GM13976 (cell line): ENCODE data around the gene RHO.

Experiments used
- DNase-seq: peaks from one replicate; pipeline ENCODE4 v3.0.0; 2012; ENCODE audit warnings: low spot score
- in situ Hi-C: fragments of 300-500 bp; cut with MboI; formaldehyde crosslinking; loops from one replicate; pipeline ENCODE4 v1.12.0; 2022; ENCODE audit warnings: low sequenced_read_pairs, mixed read lengths, inconsistent platforms; ENCODE audit not compliant: unreplicated experiment
- TF ChIP-seq, protein P1 (sequence below): IDR thresholded peaks from 2 replicates; pipeline ENCODE4 v1.5.1; 2012; ENCODE audit warnings: borderline replicate concordance, mild to moderate bottlenecking; ENCODE audit not compliant: insufficient read depth; ENCODE audit errors: extremely low read depth, missing control alignments, control extremely low read depth

RHO gene

DNA sequence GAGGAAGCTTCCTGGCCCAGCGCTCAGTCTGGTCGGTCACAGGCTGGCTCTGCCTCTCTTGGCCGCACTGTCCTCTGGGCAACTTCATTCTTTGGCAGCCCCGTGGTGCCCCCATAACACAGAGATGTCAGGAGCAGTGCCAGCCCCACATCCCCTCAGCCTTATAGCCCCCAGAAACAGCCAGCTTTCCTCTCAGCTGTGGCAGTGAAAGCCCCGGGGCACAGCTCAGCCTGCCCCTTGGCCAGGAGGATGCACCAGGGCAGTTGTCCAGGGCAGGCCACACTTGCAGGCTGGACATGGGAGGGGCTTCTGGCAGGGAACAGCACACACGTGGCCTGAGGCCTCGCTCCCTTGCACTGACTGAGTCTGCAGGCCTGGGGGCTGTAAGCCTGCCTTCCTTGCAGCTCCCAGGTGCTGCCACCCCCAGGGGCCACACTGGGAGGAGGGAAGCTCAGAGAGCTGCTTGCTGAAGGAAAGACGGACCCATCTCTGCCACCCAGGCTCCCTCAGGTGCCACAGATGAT lies 10.3 kb upstream of the RHO start:
- TF ChIP-seq, protein P1, sequence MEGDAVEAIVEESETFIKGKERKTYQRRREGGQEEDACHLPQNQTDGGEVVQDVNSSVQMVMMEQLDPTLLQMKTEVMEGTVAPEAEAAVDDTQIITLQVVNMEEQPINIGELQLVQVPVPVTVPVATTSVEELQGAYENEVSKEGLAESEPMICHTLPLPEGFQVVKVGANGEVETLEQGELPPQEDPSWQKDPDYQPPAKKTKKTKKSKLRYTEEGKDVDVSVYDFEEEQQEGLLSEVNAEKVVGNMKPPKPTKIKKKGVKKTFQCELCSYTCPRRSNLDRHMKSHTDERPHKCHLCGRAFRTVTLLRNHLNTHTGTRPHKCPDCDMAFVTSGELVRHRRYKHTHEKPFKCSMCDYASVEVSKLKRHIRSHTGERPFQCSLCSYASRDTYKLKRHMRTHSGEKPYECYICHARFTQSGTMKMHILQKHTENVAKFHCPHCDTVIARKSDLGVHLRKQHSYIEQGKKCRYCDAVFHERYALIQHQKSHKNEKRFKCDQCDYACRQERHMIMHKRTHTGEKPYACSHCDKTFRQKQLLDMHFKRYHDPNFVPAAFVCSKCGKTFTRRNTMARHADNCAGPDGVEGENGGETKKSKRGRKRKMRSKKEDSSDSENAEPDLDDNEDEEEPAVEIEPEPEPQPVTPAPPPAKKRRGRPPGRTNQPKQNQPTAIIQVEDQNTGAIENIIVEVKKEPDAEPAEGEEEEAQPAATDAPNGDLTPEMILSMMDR, result no peak
- in situ Hi-C loops, result no loop called here
- DNase-seq, result no peak

DNA sequence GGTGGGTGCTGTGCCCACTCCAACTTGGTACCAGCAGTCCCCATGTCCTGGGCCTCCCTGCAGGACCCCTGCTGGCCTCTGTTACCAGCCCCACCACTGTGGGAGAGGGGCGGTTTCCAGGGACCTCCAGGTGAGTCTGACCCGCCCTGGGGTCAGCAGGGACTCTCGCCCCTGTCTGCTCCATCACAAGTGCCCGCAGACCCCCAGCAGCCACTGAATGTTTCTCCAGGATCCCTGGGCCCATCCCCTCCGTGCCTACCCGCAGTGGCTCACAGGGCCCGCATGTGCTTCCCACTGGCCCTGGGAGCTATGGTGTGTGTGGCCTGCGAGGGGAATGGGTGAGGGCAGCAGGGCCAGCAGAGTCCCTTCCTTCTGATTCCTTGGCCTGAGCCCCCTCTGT lies 9.9 kb upstream of the RHO start:
- no peak for DNase-seq
- TF ChIP-seq, protein P1, result no peak
- in situ Hi-C loops, result no loop called here

DNA sequence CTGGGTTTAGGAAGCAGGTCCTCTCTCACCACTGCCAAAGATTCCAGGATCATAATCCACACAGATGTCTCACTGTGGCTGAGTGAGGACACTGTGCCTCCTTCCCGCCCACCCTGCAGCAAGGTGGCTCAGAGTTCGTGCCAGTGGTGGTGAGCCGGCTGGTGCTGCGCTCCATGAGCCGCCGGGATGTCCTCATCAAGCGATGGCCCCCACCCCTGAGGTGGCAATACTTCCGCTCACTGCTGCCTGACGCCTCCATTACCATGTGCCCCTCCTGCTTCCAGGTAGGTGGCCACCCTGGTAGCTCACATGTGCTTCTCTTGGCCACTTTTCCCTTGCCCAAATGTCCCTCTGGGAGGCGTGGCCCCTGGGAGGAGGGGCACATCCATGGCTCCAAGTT lies 9.0 kb upstream of the RHO start:
- in situ Hi-C loops, result no loop called here
- TF ChIP-seq, protein P1, result no peak
- DNase-seq, result no peak

DNA sequence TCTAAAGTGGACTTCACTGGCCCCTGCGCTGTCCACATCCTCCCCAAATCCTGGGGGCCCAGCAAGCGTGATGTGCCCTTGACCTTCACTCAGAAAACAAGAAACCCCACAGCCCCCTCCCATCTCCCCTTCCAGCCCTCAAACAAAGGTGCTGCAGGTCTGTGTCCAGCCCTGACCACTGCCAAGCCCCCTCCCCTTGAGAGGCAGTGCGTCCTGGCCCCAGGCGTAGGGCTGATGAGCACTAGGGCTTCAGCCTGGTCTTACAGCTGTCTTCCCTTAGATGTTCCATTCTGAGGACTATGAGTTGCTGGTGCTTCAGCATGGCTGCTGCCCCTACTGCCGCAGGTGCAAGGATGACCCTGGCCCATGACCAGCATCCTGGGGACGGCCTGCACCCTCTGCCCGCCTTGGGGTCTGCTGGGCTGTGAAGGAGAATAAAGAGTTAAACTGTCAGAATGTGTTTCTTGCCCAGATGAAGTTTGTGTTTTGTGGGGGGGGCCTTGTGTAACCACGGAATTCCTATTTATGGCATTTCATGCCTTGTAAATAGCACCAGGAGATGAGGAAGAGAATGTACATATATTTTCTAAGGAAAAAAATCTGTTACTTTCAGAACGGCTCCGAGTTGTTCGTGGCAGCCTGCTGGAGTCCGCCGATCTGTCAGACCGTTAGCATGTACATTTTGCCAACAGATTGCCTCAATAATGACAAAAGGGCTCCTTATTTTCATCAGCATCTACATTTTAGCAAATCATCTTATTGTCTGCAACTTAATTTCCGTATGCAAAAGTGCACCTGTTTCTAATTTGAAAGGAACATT lies 8.3 kb upstream of the RHO start:
- DNase-seq, result no peak
- in situ Hi-C loops, result no loop called here
- TF ChIP-seq, protein P1, result no peak

DNA sequence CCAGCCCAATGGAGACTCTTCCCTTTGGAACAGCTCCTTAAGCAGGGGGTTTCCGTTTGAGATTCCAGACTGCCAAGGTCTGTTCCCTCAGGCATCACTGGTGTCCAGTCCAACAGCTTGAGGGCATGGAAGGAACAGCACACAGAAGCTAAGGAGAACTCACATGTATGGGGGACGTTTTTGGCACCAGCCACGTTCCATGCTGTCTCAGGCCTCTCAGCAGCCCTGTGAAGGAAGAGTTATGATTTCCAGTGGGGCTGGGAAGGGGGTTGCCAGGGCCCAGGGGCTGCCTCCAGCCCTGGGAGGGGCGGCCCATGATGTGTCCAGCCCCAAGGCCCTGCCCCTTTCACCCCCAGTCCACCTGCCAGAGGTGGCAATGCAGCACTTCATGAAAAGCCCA lies 7.5 kb upstream of the RHO start:
- TF ChIP-seq, protein P1, result no peak
- in situ Hi-C loops, result no loop called here
- no peak for DNase-seq

DNA sequence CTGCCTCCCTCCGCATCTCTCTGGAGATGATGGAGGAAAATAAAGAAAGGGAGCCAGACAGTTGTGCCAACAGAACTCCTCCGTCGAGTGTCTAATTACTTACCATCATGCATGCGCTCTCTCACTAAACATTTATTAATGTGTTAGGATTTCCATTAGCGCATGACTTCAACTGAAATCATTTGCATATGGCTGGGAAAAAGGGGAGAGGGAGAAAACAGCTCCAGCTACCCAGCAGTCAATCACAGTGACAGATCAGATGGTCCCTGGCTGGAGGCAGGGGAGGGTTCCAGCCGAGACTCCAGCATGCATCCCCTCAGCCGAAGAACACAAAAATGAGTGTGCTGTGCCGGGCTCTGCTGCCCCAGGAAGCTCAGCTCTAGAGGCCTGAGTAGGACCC lies 6.8 kb upstream of the RHO start:
- no peak for DNase-seq
- in situ Hi-C loops, result no loop called here
- TF ChIP-seq, protein P1, result no peak
